Heart left ventricle (tissue), 16 donors: ENCODE measurements around the gene MRPL58. TPM values are rescaled to one million over a fixed set of nuclear protein-coding genes. Genes with fewer than 3 reads are reported as not detected.
A peak's percentile ranks its signal among the peaks of the same experiment; 100 is the strongest.

Source experiments
- ATAC-seq, 4 donors: fragments of 200-7000 bp; cut with Tn5 transposase; one replicate each; pipeline ENCODE4 v1.9.1; 2020 to 2022; ENCODE audit warnings: moderate library complexity in 4 of 4, mild to moderate bottlenecking in 3 of 4, moderate number of reproducible peaks in 1 of 4
- DNase-seq, 5 donors: peaks; one replicate each; pipeline ENCODE4 v3.0.0-alpha.2; 2020
- H3K27ac ChIP-seq, 12 donors: fragments of 200-600 bp; sonication (generic) in 4 of 12; one replicate each; pipeline versions ENCODE4 v1.5.0 to v1.8.0; 2016 to 2022; ENCODE audit warnings: mild to moderate bottlenecking in 2 of 12
- H3K27me3 ChIP-seq, 9 donors: fragments of 200-600 bp; sonication (generic) in 2 of 9; one replicate each; pipeline versions ENCODE4 v1.5.1 to v1.8.0; 2016 to 2022; ENCODE audit warnings: mild to moderate bottlenecking in 3 of 9
- H3K36me3 ChIP-seq, 9 donors: fragments of 200-600 bp; sonication (generic) in 2 of 9; one replicate each; pipeline versions ENCODE4 v1.5.0 to v1.8.0; 2018 to 2022; ENCODE audit warnings: mild to moderate bottlenecking in 2 of 9
- H3K4me1 ChIP-seq, 12 donors: fragments of 200-600 bp; sonication (generic) in 4 of 12; one replicate each; pipeline versions ENCODE4 v1.5.0 to v1.8.0; 2016 to 2022; ENCODE audit warnings: mild to moderate bottlenecking in 3 of 12
- H3K4me3 ChIP-seq, 12 donors: fragments of 200-600 bp; sonication (generic) in 4 of 12; one replicate each; pipeline versions ENCODE4 v1.5.0 to v1.8.0; 2017 to 2022; ENCODE audit warnings: mild to moderate bottlenecking in 9 of 12, moderate library complexity in 4 of 12
- H3K9me3 ChIP-seq, 12 donors: fragments of 200-600 bp; sonication (generic) in 4 of 12; one replicate each; pipeline versions ENCODE4 v1.5.0 to v1.8.0; 2016 to 2022; ENCODE audit warnings: mild to moderate bottlenecking in 1 of 12
- CTCF ChIP-seq, 12 donors: fragments of 200-600 bp; sonication (generic) in 4 of 12; IDR thresholded peaks; one replicate each; pipeline versions ENCODE4 v1.5.0 to v1.8.0; 2018 to 2022; ENCODE audit warnings: antibody characterized with exemption in 12 of 12, mild to moderate bottlenecking in 5 of 12
- POLR2A ChIP-seq, 2 donors: fragments of 450-650 bp; IDR thresholded peaks; one replicate each; pipeline ENCODE4 v1.6.1; 2017; ENCODE audit warnings: antibody characterized with exemption in 2 of 2, mild to moderate bottlenecking in 2 of 2, moderate library complexity in 2 of 2
- WGBS, 4 donors: extraction: QIAGEN DNeasy Blood & Tissue Kit in 2 of 4; methylation state at CpG; one replicate each; pipeline versions ENCODE4 v1.1.5 to v1.1.7; 2013 to 2018; 5-methylcytosine and 5-hydroxymethylcytosine counted together
- intact Hi-C, 10 donors: fragments of 100-400 bp; cut with DNase I; formaldehyde crosslinking; loops; one replicate each; pipeline versions ENCODE4 v1.11.1 to v1.14.2; 2022
- polyA plus RNA-seq, 2 donors: library from polyadenylated mRNA; stranded (reverse); fragments of 200-250 nt; gene quantifications; one replicate each; pipeline ENCODE4 v1.2.3, GENCODE V29; 2013
- total RNA-seq, 9 donors: library from RNA; depleted of rRNA in 2 of 9; stranded (reverse); fragments of >200 nt in 2 of 9; fragmentation: NEBNext Ultra II Directional in 3 of 9; extraction: Animal tissue kit (Norgen Biotek cat#: 25700) in 3 of 9; gene quantifications; one replicate each; pipeline versions ENCODE4 v1.1.0 to v1.2.4, GENCODE V29; 2016 to 2023
- donor health status: ischemic (EF 13 %, LVEDD 7.1; RV severe dilation, severe dysfunction).
- donor health status: healthy with polysubstance abuse.
- donor health status: DM: no; HTN: yes; CAD: no.
- donor health status: DM: no; HTN: no; CAD: no.
- donor health status: ischemic (EF 25% LVEDD 6.9; RV normal size, moderate dysfunction).
- donor health status: ischemic (EF 25% LVEDD 5.7; RV mildly dilated, moderate dysfunction).
- donor health status: healthy.
- donor health status: DM: yes; HTN: yes; CAD: no.
- donor health status: ischemic (EF 35%, LVEDD 5.7; RV mildly dilated, moderate dysfunction).
- donor health status: nonischemic (EF 11% LVEDD 7.7; RV severe dilation, severe dysfunction).
- donor health status: DM: yes; HTN: yes; CAD: no.
- donor health status: PGD.
- donor health status: ischemic (EF 29% LVEDD 5.4; RV normal size, mild dysfunction).
- donor health status: nonischemic (EF 23%, LVEDD 6.1; RV moderate dilation, normal function).

MRPL58 gene
- total and polyA plus RNA-seq, 11 donors = 41.0 to 93.8 (median 60.9) TPM

- Histone ChIP-seq H3K27ac (no peak overlapping the region), H3K36me3 (peaks cover 0 to 48% (median 33%) of the 10 kb centered on the region in 9 donors), H3K27me3 (no peaks in the 10 kb centered on the region), H3K4me1 (peaks cover 0 to 13% (median 8%) of the 10 kb centered on the region in 12 donors), H3K9me3 (no peaks in the 10 kb centered on the region), H3K4me3 (no peak overlapping the region)
- TF ChIP-seq POLR2A (IDR thresholded peaks at IDR 0.05) = no peak
- peak in 1 of 12 donors; percentile 9 for TF ChIP-seq CTCF (IDR thresholded peaks at IDR 0.05)
- DNase-seq (no peak), ATAC-seq (no peak)
- intact Hi-C loops = loop anchor here in 1 of 10 donors (5.0 kb wide), 1 partner anchor 39 kb away; no protein-coding TSS in a partner anchor
- WGBS, 4 donors = 81 to 89% (median 86%) methylated on average over 5 of the region's 5 CpGs
These were observed 5.8 kb upstream of the MRPL58 start for GRCh38 chr17:75006653-75007052.

GRCh38 chr17:75008373-75008772 is 4.1 kb upstream of the MRPL58 start:
- ATAC-seq = no peak
- intact Hi-C loops = loop anchor here in 1 of 10 donors (5.0 kb wide), 1 partner anchor 41 kb away; no protein-coding TSS in a partner anchor

GRCh38 chr17:75009139-75009724 is 3.2 kb upstream of the MRPL58 start:
- H3K4me1 ChIP-seq = peaks cover 0 to 31% (median 22%) of the 10 kb centered on the region in 12 donors
- ATAC-seq (no peak), DNase-seq (no peak)
- no peak overlapping the region for H3K27ac ChIP-seq
- no peaks in the 10 kb centered on the region for H3K9me3 ChIP-seq
- no peaks in the 10 kb centered on the region for H3K27me3 ChIP-seq
- intact Hi-C loops = loop anchor here in 1 of 10 donors (5.0 kb wide), 1 partner anchor 42 kb away; no protein-coding TSS in a partner anchor
- 71 to 84% (median 82%) methylated on average over 2 of the region's 2 CpGs for WGBS, 4 donors
- TF ChIP-seq CTCF (IDR thresholded peaks at IDR 0.05) = no peak
- TF ChIP-seq POLR2A (IDR thresholded peaks at IDR 0.05) = no peak
- H3K36me3 ChIP-seq = peaks cover 0 to 23% (median 7%) of the 10 kb centered on the region in 9 donors
- no peak overlapping the region for H3K4me3 ChIP-seq

More at GRCh38 chr17:75008373-75008772, 4.1 kb upstream of the MRPL58 start:
- TF ChIP-seq POLR2A (IDR thresholded peaks at IDR 0.05) (no peak), CTCF (IDR thresholded peaks at IDR 0.05) (no peak)
- H3K9me3 ChIP-seq = no peaks in the 10 kb centered on the region
- WGBS, 4 donors = 90 to 95% (median 92%) methylated on average over 6 of the region's 6 CpGs
- H3K4me3 ChIP-seq = no peak overlapping the region
- H3K27me3 ChIP-seq = no peaks in the 10 kb centered on the region
- no peak for DNase-seq
- H3K4me1 ChIP-seq = peaks cover 0 to 24% (median 17%) of the 10 kb centered on the region in 12 donors
- H3K27ac ChIP-seq = no peak overlapping the region
- H3K36me3 ChIP-seq = peaks cover 0 to 31% (median 15%) of the 10 kb centered on the region in 9 donors

GRCh38 chr17:75010683-75011400 is 1.6 kb upstream of the MRPL58 start:
- DNase-seq (peak in 4 of 5 donors; percentile 64 to 85 (median 70)), ATAC-seq (peak; percentile 66 to 84 (median 76))
- Histone ChIP-seq H3K27ac (peak overlapping the region; percentile 52 to 96 (median 90)), H3K9me3 (no peaks in the 10 kb centered on the region), H3K4me1 (peaks cover 0 to 34% (median 22%) of the 10 kb centered on the region in 12 donors), H3K36me3 (peaks cover 0 to 7% (median 0%) of the 10 kb centered on the region in 9 donors), H3K27me3 (no peaks in the 10 kb centered on the region), H3K4me3 (peak overlapping the region in 7 of 12 donors; percentile 78 to 94 (median 87))
- 53 to 63% (median 56%) methylated on average over 8 of the region's 8 CpGs for WGBS, 4 donors
- TF ChIP-seq POLR2A (IDR thresholded peaks at IDR 0.05) (no peak), CTCF (IDR thresholded peaks at IDR 0.05) (peak in 1 of 12 donors; percentile 8)
- intact Hi-C loops = loop anchor here in 6 of 10 donors (2.0 to 5.0 kb wide), 3 partner anchors 18 to 49 kb away; no protein-coding TSS in a partner anchor
